B cell (primary cell): ENCODE results near the gene LRRC32.

Source experiments
- CTCF ChIP-seq: fragments of 200-600 bp; IDR thresholded peaks from one replicate; pipeline ENCODE4 v1.8.0; 2022; ENCODE audit warnings: antibody characterized with exemption, mild to moderate bottlenecking
- EZH2 ChIP-seq: IDR thresholded peaks from 2 replicates; pipeline ENCODE4 v1.6.1; 2012; ENCODE audit warnings: borderline replicate concordance, low read depth, mild to moderate bottlenecking, moderate library complexity, low read length; ENCODE audit not compliant: insufficient read depth, poor library complexity, severe bottlenecking

- no peak for TF ChIP-seq CTCF
- no peak for TF ChIP-seq EZH2
Observed at GRCh38 chr11:76636826-76637460, 33.6 kb downstream of the LRRC32 start.
